NCI-H128 (cell line): ENCODE measurements around the gene SRY.
"Not testable (repeated sequence)": the region's sequence is repeated elsewhere in the genome, so short reads cannot be mapped to it uniquely, and the experiment has no call there.

Source experiments
- DNase-seq: peaks from one replicate; lab custom pipeline; 2025; ENCODE audit not compliant: unreplicated experiment; lab: John Stamatoyannopoulos, UW

The SRY gene

GRCh38 chrY:2787600-2787999, at the start of gene SRY:
Gene SRY, minus strand, starts transcription at chrY:2787682. Its CDS starts 79 bp downstream, at chrY:2787603.
- DNase-seq, result no peak

- no peak for DNase-seq
These were observed 49.6 kb upstream of the SRY start for GRCh38 chrY:2837078-2837477.

- no peak for DNase-seq
These were observed 47.7 kb upstream of the SRY start for GRCh38 chrY:2835230-2835629.

- no peak for DNase-seq
These were observed 41.0 kb upstream of the SRY start for GRCh38 chrY:2828497-2828896.

- no peak for DNase-seq
These were observed 37.0 kb upstream of the SRY start for GRCh38 chrY:2824471-2824870.

GRCh38 chrY:2817146-2817896, 29.8 kb upstream of the SRY start:
- DNase-seq, result not testable (repeated sequence)

- no peak for DNase-seq
These were observed 12.8 kb upstream of the SRY start for GRCh38 chrY:2800246-2800645.

- no peak for DNase-seq
These were observed 10.5 kb upstream of the SRY start for GRCh38 chrY:2797991-2798390.

GRCh38 chrY:2796977-2797523, 9.6 kb upstream of the SRY start:
- no peak for DNase-seq

- no peak for DNase-seq
These were observed 2.3 kb upstream of the SRY start for GRCh38 chrY:2789756-2790155.

- no peak for DNase-seq
These were observed 488 bp downstream of the SRY start for GRCh38 chrY:2786876-2787512.
